Testis (tissue), 2 donors: ENCODE data around the gene UGT1A1.

Experiments
- POLR2A ChIP-seq: fragments of 450-650 bp; IDR thresholded peaks from one replicate; pipeline ENCODE4 v1.6.1; 2017; ENCODE audit warnings: antibody characterized with exemption, mild to moderate bottlenecking, moderate library complexity
- TF ChIP-seq, protein P1 (sequence below), 3 experiments: fragments of 450-650 bp in 2 of 3; fragments of 200-600 bp in 1 of 3; sonication (generic) in 1 of 3; IDR thresholded peaks; one replicate each; pipeline ENCODE4 v1.5.1; 2016 to 2019; ENCODE audit warnings: antibody characterized with exemption in 3 of 3, mild to moderate bottlenecking in 2 of 3, moderate library complexity in 1 of 3

GRCh38 chr2:233789554-233789953 is 29.5 kb downstream of the UGT1A1 start:
- TF ChIP-seq, protein P1, sequence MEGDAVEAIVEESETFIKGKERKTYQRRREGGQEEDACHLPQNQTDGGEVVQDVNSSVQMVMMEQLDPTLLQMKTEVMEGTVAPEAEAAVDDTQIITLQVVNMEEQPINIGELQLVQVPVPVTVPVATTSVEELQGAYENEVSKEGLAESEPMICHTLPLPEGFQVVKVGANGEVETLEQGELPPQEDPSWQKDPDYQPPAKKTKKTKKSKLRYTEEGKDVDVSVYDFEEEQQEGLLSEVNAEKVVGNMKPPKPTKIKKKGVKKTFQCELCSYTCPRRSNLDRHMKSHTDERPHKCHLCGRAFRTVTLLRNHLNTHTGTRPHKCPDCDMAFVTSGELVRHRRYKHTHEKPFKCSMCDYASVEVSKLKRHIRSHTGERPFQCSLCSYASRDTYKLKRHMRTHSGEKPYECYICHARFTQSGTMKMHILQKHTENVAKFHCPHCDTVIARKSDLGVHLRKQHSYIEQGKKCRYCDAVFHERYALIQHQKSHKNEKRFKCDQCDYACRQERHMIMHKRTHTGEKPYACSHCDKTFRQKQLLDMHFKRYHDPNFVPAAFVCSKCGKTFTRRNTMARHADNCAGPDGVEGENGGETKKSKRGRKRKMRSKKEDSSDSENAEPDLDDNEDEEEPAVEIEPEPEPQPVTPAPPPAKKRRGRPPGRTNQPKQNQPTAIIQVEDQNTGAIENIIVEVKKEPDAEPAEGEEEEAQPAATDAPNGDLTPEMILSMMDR (IDR thresholded peaks at IDR 0.05) = no peak
- no peak for TF ChIP-seq POLR2A
